ENCODE measurements around the gene SRRM4.
"Not testable (repeated sequence)": the region's sequence is repeated elsewhere in the genome, so short reads cannot be mapped to it uniquely, and the experiment has no call there.

The SRRM4 gene

GRCh38 chr12:119100933-119101332, 119.6 kb downstream of the SRRM4 start:
- H3K4me3 Mint-ChIP-seq: no peak overlapping the region
- H3K9me3 Mint-ChIP-seq: peaks cover 24% of the 10 kb centered on the region
- no peak for DNase-seq
- no peaks in the 10 kb centered on the region for H3K4me1 Mint-ChIP-seq (ENCODE audit: low read depth)
- H3K27ac Mint-ChIP-seq: no peak overlapping the region
- H3K27me3 Mint-ChIP-seq: peaks cover 3% of the 10 kb centered on the region
- H3K36me3 Mint-ChIP-seq (ENCODE audit: low read depth): no peaks in the 10 kb centered on the region

- Mint-ChIP-seq H3K4me3 (no peak overlapping the region), H3K27me3 (peaks cover 3% of the 10 kb centered on the region), H3K4me1 (ENCODE audit: low read depth) (no peaks in the 10 kb centered on the region), H3K36me3 (ENCODE audit: low read depth) (no peaks in the 10 kb centered on the region), H3K27ac (no peak overlapping the region), H3K9me3 (peaks cover 24% of the 10 kb centered on the region)
- DNase-seq: no peak
These were observed 120.9 kb downstream of the SRRM4 start for GRCh38 chr12:119102274-119102673.

DNA sequence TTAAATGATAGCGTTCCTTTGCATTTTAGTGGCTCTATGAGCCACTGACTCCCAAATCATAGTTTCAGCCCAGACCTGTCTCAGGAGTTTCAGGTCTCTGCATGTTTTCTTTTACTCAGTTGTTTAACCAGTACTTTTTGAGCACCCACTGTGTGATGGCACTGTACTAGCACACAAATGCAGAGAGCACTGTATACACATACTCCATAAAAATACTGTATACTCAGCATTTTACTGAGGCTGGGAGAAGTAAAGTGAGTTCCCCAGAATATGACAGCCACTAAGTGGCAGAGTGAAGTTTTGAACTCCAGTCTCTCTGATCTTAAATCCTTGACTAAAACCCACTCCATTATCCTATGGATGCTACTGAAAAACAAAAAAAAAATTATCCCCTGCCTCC, 121.4 kb downstream of the SRRM4 start:
- H3K4me1 Mint-ChIP-seq (ENCODE audit: low read depth): no peaks in the 10 kb centered on the region
- H3K27ac Mint-ChIP-seq: no peak overlapping the region
- no peaks in the 10 kb centered on the region for H3K36me3 Mint-ChIP-seq (ENCODE audit: low read depth)
- H3K27me3 Mint-ChIP-seq: peaks cover under 1% of the 10 kb centered on the region
- no peak overlapping the region for H3K4me3 Mint-ChIP-seq
- no peak for DNase-seq
- H3K9me3 Mint-ChIP-seq: peaks cover 22% of the 10 kb centered on the region

- not testable (repeated sequence) for H3K4me1 Mint-ChIP-seq (ENCODE audit: low read depth); H3K4me3 Mint-ChIP-seq; H3K27me3 Mint-ChIP-seq; H3K27ac Mint-ChIP-seq; DNase-seq; H3K36me3 Mint-ChIP-seq (ENCODE audit: low read depth)
- peaks cover 11% of the 10 kb centered on the region for H3K9me3 Mint-ChIP-seq
These were observed 123.6 kb downstream of the SRRM4 start for GRCh38 chr12:119104969-119105368.

DNA sequence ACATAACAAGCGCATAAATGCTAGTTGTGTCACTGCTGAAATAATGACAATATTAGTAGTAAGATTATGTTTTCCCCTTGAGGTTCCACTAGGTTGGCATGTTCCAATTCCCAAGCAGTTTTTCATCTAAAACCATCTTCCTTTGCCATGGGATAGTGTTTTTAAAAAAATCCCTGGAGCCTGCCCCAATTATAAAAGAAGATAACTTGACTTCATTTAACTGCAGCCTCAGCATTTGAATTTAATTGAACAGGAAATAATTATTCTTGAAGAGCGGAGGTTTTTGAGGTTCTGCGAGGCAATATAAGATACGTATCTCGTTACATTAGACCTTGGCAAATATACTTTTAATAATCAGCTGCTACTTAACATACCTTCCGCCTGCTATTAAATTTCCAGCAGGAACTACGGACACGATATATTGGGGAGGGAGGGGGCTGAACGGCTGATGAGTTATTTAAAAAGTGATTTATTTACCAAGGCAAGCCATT, 132.2 kb downstream of the SRRM4 start:
- Mint-ChIP-seq H3K36me3 (ENCODE audit: low read depth) (no peaks in the 10 kb centered on the region), H3K9me3 (no peaks in the 10 kb centered on the region), H3K27me3 (peaks cover 6% of the 10 kb centered on the region), H3K4me3 (no peak overlapping the region), H3K27ac (no peak overlapping the region), H3K4me1 (ENCODE audit: low read depth) (no peaks in the 10 kb centered on the region)
- no peak for DNase-seq

DNA sequence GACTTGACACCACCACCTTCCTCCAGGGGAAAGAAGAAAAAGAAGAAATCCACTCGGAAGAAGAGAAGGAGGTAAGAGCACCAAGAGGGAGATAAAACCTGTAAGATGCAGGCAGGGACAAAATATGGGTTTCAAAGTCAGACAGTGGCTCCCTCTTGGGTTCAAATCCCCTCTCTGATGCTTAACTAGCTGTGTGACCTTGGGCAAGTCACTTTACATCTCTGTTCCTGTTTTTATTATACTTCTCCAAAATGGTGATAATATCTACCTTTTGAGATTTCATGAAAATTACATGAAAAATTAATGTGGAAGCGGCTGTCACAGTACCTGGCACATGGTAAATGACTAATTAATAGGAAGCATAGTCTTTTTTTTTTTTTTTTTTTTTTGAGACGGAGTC, 133.0 kb downstream of the SRRM4 start:
- H3K36me3 Mint-ChIP-seq (ENCODE audit: low read depth): no peaks in the 10 kb centered on the region
- no peaks in the 10 kb centered on the region for H3K4me1 Mint-ChIP-seq (ENCODE audit: low read depth)
- H3K27ac Mint-ChIP-seq: no peak overlapping the region
- H3K27me3 Mint-ChIP-seq: peaks cover 6% of the 10 kb centered on the region
- no peaks in the 10 kb centered on the region for H3K9me3 Mint-ChIP-seq
- no peak for DNase-seq
- no peak overlapping the region for H3K4me3 Mint-ChIP-seq

DNA sequence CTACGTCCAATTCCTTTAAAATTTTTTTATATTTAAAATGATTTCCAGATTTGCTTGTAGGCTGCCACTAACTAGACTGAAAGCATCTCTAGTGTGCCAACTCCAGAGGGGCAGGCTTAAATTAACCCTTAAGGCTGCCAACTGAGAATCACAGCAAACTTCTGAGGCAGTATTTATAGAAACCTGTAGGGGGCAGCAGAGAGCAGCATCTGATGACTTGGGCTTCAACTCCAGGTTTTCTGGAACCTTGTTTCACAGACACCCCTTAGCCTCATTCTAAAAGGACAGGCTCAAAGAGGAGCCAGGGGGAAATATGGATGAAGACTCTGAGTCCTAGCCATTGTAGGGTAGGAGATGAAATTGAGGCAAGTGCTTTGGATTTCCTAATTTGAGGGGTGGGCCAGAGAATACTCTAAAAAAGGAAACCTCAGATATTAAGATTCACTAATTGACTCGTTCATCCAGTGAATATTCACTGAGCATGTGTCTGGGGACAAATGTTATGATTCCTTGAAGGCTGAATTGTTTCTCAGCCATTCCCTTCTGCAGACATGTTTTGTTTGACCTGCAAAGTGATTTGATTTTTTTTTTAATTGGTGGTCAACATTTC, 134.1 kb downstream of the SRRM4 start:
- no peak overlapping the region for H3K4me3 Mint-ChIP-seq
- no peak for DNase-seq
- H3K27ac Mint-ChIP-seq: no peak overlapping the region
- H3K9me3 Mint-ChIP-seq: no peaks in the 10 kb centered on the region
- H3K36me3 Mint-ChIP-seq (ENCODE audit: low read depth): no peaks in the 10 kb centered on the region
- peaks cover 6% of the 10 kb centered on the region for H3K27me3 Mint-ChIP-seq
- no peaks in the 10 kb centered on the region for H3K4me1 Mint-ChIP-seq (ENCODE audit: low read depth)

- H3K4me3 Mint-ChIP-seq: no peak overlapping the region
- H3K36me3 Mint-ChIP-seq (ENCODE audit: low read depth): no peaks in the 10 kb centered on the region
- no peaks in the 10 kb centered on the region for H3K4me1 Mint-ChIP-seq (ENCODE audit: low read depth)
- H3K27ac Mint-ChIP-seq: no peak overlapping the region
- no peak for DNase-seq
- peaks cover 4% of the 10 kb centered on the region for H3K27me3 Mint-ChIP-seq
- H3K9me3 Mint-ChIP-seq: no peaks in the 10 kb centered on the region
These were observed 136.6 kb downstream of the SRRM4 start for GRCh38 chr12:119117936-119118335.

DNA sequence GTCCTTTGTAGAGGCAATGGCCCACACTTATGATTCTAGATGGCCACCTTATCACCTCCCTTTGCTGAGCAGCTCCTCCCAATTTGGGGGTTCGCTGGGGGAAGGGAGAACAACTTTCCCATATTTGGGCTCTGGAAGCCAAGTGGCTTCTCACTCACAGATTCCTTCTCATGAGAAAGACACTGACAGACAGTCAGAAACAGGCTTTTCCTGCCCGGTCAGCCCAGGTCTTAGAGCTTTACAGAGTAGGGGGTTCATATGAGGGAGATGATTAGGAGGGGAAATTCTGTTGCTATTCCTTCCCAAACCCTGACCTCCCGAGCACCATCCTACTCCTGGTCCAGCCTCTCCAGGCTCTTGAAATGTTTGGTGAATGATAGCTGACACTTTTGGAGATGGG, 137.3 kb downstream of the SRRM4 start:
- no peak for DNase-seq
- H3K27ac Mint-ChIP-seq: no peak overlapping the region
- no peaks in the 10 kb centered on the region for H3K36me3 Mint-ChIP-seq (ENCODE audit: low read depth)
- H3K27me3 Mint-ChIP-seq: peaks cover 4% of the 10 kb centered on the region
- H3K4me3 Mint-ChIP-seq: no peak overlapping the region
- no peaks in the 10 kb centered on the region for H3K4me1 Mint-ChIP-seq (ENCODE audit: low read depth)
- no peaks in the 10 kb centered on the region for H3K9me3 Mint-ChIP-seq

DNA sequence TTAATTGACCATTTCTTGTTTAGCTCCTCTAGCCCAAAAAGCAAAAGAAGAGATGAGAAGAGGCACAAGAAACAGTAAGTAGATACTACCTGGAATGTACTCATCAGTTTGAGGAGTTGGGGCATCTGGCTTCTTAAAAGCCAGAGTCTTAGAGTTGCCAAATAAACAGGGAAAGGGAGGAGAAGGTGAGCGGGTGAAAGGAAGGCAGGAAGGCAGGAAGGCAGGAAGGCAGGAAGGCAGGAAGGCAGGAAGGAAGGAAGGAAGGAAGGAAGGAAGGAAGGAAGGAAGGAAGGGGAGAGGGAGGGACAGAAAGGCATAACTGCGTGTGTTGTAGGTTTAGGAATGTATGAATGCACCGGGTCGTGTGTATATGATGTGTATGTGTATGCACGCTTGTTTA, 140.7 kb downstream of the SRRM4 start:
- Mint-ChIP-seq H3K4me1 (ENCODE audit: low read depth) (no peaks in the 10 kb centered on the region), H3K9me3 (no peaks in the 10 kb centered on the region), H3K4me3 (no peak overlapping the region), H3K36me3 (ENCODE audit: low read depth) (no peaks in the 10 kb centered on the region), H3K27me3 (no peaks in the 10 kb centered on the region), H3K27ac (no peak overlapping the region)
- DNase-seq: no peak

DNA sequence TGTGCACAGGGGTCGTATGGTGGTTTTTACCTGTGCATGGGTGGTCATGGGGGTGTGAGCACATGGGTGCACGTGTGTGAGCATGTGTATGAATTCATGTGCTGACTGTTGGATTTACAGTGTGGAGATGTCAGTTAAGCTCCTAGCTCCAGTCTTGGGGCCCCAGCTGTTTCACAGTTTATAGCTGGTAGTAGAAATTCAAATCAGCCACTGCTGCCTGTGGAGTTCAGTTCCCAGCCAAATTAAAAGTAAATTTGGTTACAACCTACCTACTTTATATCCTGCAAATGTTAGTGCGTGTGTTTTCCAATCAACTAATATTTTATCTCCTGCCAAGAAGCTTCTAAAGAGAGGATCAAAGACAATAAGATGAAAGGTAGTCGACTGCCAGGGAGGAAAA, 141.4 kb downstream of the SRRM4 start:
- Mint-ChIP-seq H3K4me1 (ENCODE audit: low read depth) (no peaks in the 10 kb centered on the region), H3K9me3 (no peaks in the 10 kb centered on the region), H3K27me3 (no peaks in the 10 kb centered on the region), H3K27ac (no peak overlapping the region), H3K36me3 (ENCODE audit: low read depth) (no peaks in the 10 kb centered on the region), H3K4me3 (no peak overlapping the region)
- no peak for DNase-seq

DNA sequence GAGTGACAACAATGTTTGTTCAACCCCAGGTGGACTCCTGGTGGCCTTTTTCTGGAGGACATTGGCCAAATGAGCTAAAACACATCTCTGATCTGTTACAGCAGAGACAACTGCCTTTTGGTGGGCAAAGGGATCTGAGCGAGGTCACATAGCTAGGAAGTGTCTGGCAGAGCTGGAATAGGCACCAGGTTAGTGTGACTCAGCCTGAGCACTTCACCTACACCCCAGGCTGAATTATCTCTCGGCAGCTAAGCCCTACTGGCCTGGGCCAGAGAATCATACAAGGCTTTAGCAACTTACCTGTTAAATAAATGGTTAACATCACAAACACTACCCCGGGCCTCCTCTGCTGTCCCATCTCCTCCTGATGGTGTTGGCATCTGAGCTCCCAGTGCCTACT, 147.2 kb downstream of the SRRM4 start:
- Mint-ChIP-seq H3K27me3 (no peaks in the 10 kb centered on the region), H3K4me3 (no peak overlapping the region), H3K27ac (no peak overlapping the region), H3K4me1 (ENCODE audit: low read depth) (no peaks in the 10 kb centered on the region), H3K9me3 (peaks cover 12% of the 10 kb centered on the region), H3K36me3 (ENCODE audit: low read depth) (no peaks in the 10 kb centered on the region)
- DNase-seq: no peak

GRCh38 chr12:119129827-119130434, 148.6 kb downstream of the SRRM4 start:
- no peak for DNase-seq
- Mint-ChIP-seq H3K36me3 (ENCODE audit: low read depth) (no peaks in the 10 kb centered on the region), H3K27ac (no peak overlapping the region), H3K27me3 (no peaks in the 10 kb centered on the region), H3K4me1 (ENCODE audit: low read depth) (no peaks in the 10 kb centered on the region), H3K9me3 (peaks cover 16% of the 10 kb centered on the region), H3K4me3 (no peak overlapping the region)

- H3K27me3 Mint-ChIP-seq: no peaks in the 10 kb centered on the region
- peaks cover 18% of the 10 kb centered on the region for H3K9me3 Mint-ChIP-seq
- H3K4me3 Mint-ChIP-seq: no peak overlapping the region
- DNase-seq: no peak
- H3K36me3 Mint-ChIP-seq (ENCODE audit: low read depth): no peaks in the 10 kb centered on the region
- H3K27ac Mint-ChIP-seq: no peak overlapping the region
- H3K4me1 Mint-ChIP-seq (ENCODE audit: low read depth): no peaks in the 10 kb centered on the region
These were observed 149.2 kb downstream of the SRRM4 start for GRCh38 chr12:119130523-119130922.

DNA sequence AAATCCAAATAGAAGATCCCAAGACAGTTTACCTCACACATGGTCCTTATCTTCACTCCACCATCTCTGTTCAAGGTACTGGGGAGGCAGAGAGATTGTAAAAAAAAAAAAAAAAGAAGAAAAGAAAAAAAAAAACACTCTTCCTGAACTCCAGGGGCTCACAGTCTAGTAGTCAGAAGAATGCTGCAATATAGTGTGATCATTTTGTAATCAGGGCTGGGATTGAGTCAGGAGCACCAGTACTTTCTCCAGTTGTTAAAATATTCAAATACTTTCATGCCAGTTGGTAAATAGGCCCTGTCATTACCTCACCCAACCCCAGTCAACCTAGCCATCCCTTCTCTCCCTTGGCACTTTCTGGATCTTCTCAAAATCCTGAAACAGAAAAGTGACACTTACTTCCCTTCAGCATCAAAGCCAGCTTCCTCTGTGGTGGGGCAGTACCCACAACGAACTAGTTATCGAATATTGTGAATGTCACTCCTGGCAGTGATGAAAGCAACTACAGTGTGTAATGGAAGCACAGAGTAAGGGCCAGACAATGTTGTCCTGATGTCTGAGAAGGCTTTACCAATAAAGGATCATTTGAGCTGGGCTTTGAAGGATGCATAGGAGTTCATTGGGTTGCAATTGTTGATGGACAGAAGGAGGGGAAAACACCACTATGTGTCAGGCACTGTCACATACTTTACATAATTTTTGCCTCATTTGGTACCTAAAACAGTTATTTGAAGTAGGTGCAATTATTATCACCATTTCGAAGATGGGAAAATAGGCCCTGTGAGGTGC, 153.1 kb downstream of the SRRM4 start:
- Mint-ChIP-seq H3K27me3 (no peaks in the 10 kb centered on the region), H3K36me3 (ENCODE audit: low read depth) (no peaks in the 10 kb centered on the region), H3K9me3 (peaks cover 16% of the 10 kb centered on the region), H3K4me3 (no peak overlapping the region), H3K27ac (no peak overlapping the region), H3K4me1 (ENCODE audit: low read depth) (no peaks in the 10 kb centered on the region)
- DNase-seq: no peak
